Measurements from ENCODE around the gene TARBP1. TPM values are rescaled to one million over a fixed set of nuclear protein-coding genes. Genes with fewer than 3 reads are reported as not detected.

The TARBP1 gene
- total RNA-seq, 4 donors from 2014 or later = 17.2 to 25.8 (median 18.8) TPM

DNA sequence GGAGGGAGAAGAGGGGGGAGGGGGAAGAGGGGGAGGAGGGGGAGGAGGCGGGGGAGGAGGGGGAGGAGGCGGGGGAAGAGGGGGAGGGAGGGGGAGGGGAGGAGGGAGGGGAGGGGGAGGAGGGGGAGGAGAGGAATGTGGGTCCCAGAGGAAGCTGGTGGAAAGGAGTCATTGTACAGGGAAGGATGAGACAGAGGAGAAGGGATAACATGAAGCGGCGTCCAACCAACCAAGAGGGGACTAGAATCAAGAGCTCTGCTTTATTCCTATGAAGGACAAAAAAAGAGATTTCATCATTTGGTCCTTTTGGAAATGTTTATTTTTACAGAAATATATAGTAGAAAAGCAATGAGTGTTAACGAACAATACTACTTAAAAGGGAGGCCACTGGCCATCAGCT lies 81.2 kb downstream of the TARBP1 start:
- TF ChIP-seq, protein P1, sequence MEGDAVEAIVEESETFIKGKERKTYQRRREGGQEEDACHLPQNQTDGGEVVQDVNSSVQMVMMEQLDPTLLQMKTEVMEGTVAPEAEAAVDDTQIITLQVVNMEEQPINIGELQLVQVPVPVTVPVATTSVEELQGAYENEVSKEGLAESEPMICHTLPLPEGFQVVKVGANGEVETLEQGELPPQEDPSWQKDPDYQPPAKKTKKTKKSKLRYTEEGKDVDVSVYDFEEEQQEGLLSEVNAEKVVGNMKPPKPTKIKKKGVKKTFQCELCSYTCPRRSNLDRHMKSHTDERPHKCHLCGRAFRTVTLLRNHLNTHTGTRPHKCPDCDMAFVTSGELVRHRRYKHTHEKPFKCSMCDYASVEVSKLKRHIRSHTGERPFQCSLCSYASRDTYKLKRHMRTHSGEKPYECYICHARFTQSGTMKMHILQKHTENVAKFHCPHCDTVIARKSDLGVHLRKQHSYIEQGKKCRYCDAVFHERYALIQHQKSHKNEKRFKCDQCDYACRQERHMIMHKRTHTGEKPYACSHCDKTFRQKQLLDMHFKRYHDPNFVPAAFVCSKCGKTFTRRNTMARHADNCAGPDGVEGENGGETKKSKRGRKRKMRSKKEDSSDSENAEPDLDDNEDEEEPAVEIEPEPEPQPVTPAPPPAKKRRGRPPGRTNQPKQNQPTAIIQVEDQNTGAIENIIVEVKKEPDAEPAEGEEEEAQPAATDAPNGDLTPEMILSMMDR (IDR thresholded peaks at IDR 0.05; ENCODE audit: low read depth) = no peak

DNA sequence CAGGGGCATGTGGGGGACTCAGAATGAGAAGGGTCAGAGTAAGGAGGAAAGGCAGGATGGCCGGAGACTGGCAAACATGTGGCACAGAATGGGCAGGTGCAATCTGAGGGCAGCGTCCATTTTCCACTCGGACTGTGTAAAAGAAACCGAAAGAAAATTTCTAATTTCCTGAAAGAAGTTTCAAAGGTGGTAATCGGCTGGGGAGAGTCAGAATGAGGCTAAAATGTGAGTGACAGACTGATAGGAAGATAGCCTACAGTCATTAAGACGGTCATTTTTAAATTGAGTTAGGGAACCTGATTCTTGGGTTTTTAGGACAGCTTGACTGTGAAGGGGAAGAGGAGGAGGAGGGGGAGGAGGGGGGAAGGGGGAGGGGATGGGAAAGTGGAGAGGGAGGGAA lies 82.1 kb downstream of the TARBP1 start:
- TF ChIP-seq, protein P1 (IDR thresholded peaks at IDR 0.05; ENCODE audit: low read depth) = no peak

DNA sequence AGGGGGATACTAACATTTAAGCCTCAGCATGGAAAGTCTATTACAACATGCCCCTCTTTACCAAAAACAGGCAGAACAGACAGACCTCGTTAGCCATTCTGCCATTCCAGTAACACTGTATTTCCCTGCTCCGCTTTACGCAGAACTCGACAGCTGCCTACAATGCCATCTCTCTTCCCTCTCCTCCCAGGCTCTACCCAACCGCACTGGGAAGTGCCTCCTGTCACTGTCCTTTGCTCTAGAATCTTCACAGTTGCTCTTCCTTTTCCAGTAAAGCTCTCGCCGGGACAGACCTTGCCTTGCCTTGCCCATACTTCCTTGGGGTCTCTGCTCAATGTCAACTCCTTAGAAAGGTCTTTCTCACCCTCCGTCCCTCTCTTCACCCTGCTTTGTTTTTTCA lies 82.9 kb downstream of the TARBP1 start:
- TF ChIP-seq, protein P1 (IDR thresholded peaks at IDR 0.05; ENCODE audit: low read depth) = no peak

DNA sequence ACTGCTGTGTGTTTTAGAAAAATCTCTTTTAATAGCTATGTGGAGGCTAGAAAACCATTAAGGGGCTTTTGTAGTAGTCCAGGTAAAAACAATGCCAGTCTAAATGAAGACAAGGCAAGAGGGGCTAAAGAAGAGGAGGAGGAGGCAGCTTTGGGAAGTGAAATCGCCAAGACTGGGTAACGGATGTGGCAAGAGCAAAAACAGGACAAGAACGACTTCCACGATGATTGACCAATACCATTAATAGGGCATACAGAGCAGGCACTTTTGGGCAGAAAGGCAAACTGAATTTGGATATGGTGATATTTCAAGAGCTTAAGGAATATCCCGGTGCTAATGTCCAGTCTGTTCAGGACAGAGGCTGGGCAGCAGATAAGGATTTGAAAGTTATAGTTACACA lies 83.7 kb downstream of the TARBP1 start:
- TF ChIP-seq, protein P1 (IDR thresholded peaks at IDR 0.05; ENCODE audit: low read depth) = no peak

DNA sequence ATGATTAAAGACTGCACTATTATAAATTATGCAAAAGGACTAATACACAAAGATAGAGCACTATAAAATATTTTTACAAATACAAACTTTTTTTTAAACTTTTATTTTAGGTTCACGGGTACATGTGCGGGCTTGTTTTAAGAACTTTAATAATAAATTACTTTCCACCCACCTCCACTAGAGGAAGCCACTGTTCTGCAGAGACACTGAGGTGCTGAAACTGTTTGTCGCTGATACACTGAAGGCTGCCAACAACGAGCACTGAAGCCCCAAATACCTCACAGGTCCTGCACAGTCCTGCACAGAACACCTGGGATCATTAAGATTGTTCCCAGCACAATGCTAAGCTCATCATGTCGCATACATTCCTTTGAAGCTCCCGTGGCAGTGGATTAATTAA lies 85.8 kb downstream of the TARBP1 start:
- TF ChIP-seq, protein P1 (IDR thresholded peaks at IDR 0.05; ENCODE audit: low read depth) = no peak

DNA sequence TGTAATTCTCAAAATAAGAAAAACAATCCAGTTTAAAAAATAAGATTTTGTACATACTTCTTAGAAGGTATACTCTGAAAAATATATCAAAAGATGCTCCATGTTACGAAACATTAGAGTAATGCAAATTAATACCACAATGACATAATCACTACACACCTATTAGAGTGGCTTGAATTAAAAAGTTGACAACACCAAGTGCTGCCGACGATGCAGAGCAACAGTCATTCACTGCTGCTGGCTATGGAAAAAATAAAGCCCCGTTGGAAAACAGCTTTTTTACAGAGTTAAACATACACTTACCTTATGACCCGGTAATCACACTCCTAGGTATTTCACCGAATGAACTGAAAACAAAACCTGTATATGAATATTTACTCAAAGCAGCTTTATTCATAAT lies 90.9 kb downstream of the TARBP1 start:
- TF ChIP-seq, protein P1 (IDR thresholded peaks at IDR 0.05; ENCODE audit: low read depth) = no peak

DNA sequence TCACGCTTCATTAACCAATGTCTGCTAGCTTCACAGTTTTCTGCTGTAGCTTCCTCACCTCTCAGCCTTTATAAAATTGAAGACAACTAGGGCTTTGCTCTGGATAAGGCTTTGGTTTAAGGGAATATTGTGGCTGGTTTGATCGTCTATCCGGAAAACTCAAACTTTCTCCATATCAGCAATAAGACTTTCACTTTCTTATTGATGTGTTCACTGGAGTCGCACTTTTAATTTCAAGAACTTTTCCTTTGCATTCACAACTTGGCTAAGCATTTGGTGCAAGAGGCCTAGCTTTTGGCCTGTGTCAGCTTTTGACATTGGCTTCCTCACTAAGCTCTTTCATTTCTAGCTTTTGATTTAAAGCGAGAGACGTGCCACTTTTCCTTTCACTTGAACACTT lies 92.9 kb downstream of the TARBP1 start:
- TF ChIP-seq, protein P1 (IDR thresholded peaks at IDR 0.05; ENCODE audit: low read depth) = no peak
